ENCODE results near the gene PGK1.
"Not testable (repeated sequence)": the region's sequence is repeated elsewhere in the genome, so short reads cannot be mapped to it uniquely, and the experiment has no call there.

The PGK1 gene

DNA sequence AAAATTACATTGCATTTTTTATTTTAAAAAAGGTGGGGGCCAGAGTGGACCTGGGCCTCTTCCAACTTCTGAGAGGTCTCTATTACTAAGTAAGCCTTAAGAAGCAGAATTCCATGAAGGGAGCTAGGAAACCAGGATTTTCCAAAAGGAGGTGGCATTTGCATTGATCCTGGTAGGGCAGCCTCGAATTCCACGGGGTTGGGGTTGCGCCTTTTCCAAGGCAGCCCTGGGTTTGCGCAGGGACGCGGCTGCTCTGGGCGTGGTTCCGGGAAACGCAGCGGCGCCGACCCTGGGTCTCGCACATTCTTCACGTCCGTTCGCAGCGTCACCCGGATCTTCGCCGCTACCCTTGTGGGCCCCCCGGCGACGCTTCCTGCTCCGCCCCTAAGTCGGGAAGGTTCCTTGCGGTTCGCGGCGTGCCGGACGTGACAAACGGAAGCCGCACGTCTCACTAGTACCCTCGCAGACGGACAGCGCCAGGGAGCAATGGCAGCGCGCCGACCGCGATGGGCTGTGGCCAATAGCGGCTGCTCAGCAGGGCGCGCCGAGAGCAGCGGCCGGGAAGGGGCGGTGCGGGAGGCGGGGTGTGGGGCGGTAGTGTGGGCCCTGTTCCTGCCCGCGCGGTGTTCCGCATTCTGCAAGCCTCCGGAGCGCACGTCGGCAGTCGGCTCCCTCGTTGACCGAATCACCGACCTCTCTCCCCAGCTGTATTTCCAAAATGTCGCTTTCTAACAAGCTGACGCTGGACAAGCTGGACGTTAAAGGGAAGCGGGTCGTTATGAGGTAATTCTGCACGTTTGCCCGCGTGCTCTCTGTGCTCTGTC, at the start of gene PGK1:
Gene PGK1, plus strand, starts transcription at position 626 of the 824 bp plus-strand sequence. Its CDS starts 93 bp downstream, at position 719.
- no peak for FAIRE-seq

DNA sequence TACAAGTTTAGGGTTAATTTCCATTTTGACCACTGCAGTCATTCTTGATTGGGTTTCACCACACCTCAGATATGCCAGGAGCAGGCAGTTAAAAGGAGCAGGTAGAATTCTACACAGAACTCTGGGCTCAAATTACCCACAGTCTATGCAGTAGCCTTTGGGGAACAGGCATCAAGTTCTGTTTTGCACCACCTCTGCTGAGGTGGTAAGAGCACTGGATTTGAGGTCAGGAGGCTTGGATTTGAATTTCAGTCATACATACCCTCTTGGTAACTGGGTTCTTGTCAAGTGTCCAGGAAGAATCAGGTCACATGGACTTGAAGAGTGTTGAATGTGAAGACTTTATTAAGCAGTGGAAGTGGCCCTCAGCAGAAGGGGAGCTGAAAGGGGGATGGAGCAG, 40.4 kb upstream of the PGK1 start:
- FAIRE-seq, result no peak

DNA sequence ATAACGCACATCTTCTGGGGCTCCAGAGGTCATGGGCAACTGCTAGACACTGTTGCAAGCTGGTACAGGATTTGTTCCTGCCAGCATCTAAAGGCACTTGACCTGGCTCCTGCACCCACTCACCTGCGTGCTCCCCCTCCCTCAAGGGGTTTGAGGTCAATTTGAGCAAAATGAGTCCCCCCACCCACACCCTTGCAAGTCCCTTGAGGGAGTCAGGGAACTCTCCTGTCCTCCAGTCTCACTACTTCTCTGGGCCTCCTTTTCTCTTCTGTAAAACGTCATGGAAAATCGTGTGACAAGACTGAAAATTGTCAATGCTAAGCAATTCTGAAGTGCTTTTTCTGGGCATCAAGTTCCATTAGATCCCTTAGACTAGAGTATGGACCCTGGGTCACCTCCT, 39.9 kb upstream of the PGK1 start:
- no peak for FAIRE-seq

DNA sequence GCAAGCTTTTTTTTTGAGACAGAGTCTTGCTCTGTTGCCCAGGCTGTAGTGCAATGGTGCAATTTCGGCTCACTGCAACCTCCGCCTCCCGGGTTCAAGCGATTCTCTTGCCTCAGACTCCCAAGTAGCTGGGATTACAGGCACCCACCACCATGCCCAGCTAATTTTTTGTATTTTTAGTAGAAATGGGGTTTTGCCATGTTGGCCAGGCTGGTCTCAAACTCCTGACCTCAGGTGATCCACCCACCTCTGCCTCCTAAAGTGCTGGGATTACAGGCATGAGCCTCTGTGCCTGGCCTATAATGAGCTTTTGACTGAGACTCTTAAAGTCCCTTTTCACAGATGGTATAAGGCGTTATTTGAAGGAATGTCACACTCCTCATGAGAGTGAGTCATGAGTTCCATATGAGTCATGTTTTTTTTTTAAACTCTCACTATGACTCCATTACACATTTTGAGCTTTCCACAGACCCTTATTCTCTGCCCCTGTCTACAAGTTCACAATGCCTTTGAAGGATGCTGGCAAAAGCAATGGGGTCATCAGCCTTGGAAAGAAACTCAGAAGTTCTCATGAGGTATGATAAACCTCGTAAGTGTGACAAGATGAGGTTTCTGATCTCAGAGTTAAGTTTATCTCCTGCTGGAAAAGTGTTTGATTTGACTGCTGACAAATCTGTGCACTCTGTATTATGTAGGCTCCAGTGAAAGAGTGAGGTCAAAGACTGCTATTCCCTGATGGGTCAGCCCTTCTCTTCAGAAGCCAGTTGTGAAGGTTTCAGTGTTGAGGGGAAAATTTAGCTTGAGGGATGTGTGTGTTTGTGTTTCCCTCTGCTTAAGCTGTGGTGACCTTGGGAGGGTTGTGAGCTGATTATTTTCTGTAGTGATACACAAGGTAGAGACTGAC, 39.1 kb upstream of the PGK1 start:
- peak; percentile 45 for FAIRE-seq

DNA sequence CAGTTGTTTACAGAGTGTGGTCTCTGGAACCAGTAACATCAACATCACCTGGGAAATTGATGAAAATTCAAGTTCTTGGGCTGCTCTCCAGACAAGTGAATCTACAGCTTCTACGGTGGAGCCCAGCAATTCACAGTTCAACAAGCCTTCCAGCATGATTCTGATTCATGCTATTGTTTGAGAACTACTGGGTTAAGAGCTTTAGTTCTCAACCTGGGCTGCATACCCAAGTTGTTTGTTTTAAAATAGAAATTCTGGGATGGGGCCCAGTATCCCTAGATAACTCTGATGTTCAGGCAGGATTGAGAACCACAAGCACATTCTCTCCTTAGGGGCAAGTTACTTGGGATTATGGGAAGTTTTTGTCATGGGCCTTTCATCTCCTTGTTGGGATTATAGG, 37.9 kb upstream of the PGK1 start:
- no peak for FAIRE-seq

DNA sequence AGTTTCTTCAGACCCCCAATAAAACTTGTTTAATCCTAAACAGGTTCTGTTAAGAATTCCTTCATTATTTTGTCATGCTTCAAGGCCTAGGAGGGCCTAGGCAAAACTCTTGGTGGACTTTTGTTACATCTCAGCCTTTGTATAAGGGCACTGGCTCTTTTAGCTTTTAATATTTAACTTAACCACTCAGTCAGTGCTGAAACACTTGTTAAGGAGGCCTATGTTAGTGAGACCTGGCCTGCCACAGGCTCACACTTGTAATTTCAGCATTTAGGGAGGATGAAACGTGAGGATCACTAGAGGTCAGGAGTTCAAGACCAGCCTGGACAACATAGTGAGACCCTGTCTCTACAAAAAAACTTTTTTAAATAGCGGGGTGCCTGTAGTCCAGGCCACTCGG, 32.7 kb upstream of the PGK1 start:
- no peak for FAIRE-seq

DNA sequence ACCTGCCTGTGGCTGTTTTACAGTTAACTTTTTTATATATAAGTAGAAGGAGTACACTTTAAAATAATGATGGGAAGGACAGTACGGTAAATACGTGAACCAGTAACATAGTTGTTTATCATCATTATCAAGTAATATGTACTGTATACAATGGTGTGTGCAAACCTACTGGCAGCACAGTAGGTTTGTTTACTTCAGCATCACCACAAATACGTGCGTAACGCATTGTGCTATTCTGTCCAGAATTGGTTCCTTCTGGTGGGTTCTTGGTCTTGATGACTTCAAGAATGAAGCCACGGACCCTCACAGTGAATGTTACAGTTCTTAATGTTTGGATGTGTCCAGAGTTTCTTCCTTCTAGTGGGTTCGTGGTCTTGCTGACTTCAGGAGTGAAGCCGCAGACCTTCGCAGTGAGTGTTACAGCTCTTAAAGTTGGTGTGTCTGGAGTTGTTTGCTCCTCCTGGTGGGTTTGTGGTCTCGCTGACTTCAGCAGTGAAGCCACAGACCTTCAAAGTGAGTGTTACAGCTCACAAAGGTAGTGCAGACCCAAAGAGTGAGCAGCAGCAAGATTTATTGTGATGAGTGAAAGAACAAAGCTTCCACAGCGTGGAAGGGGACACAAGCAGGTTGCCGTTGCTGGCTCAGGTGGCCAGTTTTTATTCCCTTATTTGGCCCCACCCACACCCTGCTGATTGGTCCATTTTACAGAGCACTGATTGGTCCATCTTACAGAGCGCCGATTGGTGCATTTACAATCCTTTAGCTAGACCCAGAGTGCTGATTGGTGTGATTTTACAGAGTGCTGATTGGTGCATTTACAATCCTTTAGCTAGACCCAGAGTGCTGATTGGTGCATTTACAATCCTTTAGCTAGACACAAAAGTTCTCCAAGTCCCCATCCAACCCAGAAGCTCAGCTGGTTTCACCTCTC, 30.6 kb upstream of the PGK1 start:
- not testable (repeated sequence) for FAIRE-seq

DNA sequence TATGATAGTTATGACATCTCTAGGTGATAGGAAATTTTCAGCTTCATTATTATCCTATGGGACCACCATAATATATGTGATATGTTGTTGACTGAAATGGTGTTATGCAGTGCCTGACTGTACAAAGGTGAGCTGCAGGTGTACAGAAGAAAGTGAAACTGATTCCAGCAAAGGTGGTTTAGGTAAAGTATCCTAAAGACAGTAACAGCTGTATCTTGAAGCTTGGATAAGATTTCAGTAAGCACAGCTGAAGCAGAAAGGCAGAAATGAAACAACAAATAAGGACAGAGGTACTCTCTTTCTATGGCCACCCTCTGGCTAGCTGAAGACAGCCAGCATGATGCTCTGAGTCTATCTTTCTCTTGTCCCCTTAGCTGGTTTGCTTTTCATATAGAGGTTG, 30.0 kb upstream of the PGK1 start:
- no peak for FAIRE-seq

DNA sequence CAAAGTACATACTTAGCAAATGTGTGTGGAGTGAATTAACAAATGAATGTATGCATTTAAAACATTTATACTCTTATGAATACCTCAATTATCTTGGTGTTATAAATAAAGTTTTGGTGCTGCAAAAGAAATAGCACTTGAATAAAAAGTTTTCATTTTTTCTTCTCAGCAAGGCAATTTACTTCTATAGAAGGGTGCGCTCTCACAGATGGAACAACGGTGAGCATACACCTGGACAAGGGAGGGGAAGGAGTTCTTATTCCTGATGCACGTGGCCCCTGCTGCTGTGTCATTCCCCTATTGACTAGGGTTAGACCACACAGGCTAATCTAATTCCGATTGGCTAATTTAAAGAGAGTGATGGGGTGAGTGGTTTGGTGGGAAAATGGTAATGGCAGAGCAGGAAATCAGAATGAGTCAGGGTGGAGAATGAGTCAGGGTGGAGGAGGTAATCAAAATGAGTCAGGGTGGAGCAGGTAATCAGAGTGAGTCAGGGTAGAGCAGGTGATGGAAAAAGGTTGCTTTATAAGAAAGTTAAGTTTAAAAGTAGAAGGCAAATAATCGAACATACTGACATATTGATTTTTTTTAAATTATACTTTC, 28.2 kb upstream of the PGK1 start:
- FAIRE-seq, result no peak

DNA sequence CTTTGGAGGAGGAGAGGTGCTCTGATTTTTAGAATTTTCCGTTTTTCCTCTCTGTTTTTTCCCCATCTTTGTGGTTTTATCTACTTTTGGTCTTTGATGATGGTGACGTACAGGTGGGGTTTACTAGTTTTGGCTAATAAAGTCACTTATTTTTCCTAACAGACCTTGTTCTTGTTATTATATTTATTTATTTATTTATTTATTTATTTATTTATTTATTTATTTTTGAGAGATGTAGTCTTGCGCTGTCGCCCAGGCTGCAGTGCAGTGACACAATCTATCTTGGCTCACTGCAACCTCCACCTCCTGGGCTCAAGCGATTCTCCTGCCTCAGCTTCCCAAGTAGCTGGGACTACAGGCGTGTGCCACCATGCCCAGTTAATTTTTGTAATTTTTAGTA, 22.6 kb upstream of the PGK1 start:
- not testable (repeated sequence) for FAIRE-seq

DNA sequence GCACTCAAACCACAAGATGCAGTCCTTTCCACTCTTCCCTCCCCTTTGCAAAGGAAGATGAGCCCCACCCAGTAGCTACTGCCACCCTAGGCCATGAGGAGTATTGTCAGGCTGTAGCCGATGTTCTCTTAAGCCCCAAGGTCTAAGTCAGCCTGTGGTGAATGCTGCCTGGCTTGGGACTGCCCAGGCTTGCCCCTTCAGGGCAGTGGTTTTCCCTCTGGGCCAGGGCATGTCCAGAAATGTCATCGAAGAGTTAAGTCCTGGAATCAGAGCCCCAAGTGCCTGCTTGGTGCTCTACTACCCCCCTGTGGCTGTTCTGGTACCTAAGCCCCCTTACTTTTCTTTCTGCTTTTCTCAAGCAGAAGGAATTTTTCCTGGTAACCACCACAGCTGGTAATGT, 11.8 kb upstream of the PGK1 start:
- FAIRE-seq, result no peak

DNA sequence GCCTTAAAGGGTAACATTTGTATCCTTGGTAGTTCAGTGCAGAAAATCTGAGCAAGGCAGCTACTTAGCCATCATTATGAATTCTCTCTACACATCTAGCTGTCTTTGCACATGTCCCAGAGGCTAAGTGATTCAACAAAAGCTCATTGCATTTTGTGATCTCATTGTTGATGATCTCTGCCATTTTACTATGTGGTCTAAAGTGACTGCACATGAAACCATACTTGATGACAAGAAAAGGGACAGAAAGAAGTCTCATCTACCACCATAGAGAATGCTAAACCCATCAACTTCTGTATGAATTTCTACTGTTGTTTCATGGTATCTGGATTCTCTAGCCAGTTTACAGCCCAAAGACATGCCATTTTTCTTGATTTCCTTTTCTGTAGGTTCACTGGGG, 5.9 kb upstream of the PGK1 start:
- FAIRE-seq, result no peak

DNA sequence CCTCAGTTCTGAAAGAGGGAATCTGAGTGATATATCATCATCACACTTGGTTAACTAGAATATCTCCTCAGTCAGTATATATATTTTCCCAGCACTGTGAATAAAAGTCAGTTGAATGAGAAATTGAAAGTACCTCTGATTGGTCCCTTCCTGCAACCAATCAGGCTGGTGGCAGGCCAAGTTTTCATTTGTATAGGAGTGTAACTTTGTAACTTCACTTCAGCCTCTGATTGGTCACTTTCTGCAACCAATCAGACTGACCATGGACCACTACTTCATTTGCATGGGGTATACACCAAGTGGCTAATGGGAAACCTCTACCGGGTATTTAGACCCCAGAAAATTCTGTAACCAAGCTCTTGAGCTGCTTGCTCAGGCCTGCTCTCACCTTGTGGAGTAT, 2.0 kb upstream of the PGK1 start:
- no peak for FAIRE-seq

DNA sequence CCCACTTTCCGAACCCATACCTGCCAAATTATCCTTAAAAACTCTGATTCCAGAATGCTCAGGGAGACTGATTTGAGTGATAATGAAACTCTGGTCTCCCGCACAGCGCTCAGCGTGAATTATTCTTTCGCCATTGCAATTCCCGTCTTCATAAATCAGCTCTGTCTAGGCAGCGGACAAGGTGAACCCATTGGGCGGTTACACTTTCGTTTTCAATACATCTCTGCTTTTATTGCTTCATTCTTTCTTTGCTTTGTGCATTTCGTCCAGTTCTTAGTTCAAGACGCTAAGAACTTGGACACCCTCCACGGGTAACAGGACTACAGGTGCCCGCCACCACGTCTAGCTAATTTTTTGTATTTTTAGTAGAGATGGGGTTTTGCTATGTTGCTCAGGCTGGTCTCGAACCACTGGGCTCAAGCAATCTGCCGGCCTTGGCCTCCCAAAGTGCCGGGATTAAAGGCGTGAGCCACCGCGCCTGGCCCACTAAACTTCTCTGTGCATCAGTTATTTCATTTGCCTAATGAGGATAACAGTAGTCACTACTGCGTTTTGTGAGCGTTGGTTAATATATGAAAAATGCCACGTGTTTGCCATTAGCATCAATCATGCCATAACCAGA, 936 bp upstream of the PGK1 start:
- no peak for FAIRE-seq

DNA sequence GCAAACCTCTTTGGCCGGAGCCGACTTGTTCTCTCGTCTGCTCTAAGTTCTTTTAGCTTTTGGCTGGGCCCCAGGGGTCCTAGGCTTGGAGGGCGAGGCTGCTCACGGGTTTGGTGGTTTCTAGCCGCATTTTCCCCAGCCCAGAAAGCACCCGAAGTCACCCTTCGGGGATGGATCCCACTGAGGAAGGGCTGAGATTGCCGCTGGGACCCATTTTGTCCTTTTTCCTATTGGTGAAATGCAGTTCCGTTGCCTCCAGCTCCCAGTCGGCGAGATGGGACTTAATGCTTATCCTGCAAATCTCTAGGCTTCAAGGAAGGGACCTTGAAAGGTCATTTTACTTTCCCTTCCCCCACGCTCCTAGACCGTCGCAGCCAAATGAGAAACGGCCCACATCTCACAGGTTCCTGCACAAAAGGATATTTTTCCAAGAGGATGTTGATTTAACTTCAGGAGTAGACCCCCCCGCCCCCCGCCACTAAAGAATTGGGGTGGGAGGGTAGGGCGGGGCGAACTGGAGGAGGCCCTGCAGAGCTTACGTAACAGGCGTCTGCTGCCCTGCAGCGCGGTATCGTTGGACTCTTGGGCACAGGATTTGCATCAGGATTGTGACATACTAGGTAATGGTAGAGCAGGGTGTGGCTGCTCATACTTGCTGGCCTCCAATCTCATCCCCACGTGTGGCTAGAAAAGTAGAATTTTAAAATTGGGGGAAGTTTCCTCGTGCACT, 564 bp downstream of the PGK1 start:
- no peak for FAIRE-seq

DNA sequence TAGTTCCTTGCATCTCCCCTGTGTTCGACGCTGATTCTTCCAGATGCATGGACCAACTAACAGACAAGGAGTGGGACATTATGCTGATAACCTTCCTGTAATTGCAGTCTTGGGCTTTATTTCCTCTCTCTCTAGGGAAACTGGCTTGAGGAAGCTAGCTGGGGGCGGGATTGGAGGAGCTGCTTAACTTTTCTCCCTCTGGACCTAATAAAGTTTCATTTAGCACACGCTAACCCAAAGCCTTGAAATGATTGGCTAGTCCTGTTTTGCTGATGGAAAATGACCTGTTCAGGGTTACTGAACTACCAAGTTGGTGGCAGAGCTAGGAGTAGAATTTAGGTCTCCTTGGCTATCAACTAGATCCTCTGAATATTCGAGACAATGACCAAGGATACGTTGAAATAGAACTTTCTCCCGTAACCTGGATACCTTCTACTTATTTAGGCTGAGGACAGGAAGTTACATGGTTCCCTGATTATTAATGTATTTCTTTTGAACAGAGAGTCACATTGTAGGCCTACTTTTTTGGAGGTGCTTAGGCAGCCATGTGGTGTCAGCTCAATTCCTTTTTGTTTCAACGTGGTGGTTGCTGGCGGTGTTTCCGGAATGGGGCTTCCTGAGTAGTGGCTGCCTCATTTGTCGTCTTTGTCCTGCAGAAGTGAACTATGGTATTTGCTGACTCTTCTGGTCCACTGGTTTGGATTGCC, 2.0 kb downstream of the PGK1 start:
- FAIRE-seq, result no peak

DNA sequence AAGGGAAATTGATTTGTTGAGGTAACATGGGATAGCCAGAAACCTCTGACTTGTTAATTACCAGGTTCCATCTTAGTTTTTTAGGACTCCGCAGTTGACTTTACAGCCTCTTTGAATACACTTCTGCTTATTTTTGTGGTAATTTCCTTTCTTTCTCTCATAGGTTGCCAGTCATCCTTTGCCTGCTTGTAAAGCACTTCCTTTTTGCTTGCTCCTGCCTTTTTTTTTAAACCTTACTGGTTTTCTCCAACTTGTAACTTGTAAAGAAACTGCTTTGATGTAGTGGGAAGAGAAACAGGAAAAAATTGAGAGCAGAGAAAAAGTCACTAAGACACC, 2.6 kb downstream of the PGK1 start:
- no peak for FAIRE-seq

DNA sequence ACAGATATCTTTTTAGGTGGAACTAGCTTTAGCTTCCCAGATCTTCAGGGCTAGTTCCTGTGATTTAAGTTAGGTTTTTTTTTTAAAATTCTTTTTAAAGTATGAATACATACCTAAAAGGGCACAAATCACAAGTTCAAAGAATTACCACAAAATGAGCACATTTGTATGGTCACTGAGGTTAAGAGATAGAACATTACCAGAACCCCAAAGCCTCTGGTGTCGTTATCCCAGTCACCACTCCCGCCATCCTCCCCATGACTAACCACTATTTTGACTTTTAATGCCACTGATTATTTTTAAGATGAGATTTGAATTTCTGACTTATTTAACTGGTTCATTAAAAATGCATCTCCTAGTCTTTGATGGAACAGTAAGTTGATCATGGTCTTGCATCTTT, 5.4 kb downstream of the PGK1 start:
- no peak for FAIRE-seq

DNA sequence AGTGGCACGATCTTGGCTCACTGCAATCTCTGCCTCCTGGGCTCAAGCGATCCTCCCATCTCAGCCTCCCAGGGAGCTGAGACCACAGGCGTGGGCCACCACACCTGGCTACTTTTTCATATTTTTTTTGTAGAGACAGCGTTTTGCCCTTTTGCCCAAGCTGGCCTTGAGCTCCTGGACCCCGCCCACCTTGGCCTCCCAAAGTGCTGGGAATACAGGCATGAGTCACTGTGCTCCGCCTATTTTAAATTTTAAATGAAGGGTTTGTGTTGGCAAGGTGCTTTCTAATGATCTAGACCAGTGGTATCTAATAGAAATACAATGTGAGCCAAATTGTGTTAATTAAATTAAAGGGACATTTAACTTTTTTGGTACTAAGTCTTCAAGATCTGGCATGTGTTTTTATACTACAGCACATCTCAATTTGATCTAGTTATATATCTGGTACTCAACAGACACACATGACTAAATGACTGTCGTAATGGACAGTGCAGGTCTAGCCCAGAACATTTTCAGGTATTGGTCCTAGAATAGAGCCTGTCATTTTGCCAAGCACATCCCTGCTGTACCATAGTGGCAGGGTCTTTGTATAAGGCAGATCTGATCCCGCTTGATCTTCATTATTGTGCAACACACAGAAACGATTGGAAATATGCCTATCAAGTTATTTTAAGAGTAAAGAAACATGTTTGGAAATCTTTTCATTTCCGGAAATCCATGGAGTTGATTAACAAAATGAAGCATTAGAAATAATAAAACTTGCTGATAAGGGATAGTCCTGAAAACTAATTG, 7.3 kb downstream of the PGK1 start:
- peak; percentile 73 for FAIRE-seq

DNA sequence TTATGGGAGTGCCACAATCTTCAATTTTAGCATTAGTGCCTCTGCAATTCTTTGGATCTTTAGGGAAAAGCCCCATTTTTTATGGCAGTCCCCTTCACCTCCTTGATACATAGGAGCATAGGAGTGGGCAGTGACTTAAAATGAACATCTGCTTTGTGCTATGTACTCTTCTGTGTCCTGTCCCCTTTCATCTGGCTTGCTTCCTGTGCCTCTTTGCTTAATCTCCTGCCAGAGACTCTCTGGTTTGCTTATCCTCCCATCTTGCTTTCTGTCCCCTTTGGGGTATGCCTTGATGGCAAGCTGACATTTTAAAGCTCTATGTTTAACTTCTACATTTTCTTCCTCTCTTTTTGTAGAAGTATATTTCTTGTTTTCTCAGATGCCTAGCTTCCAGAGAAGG, 12.3 kb downstream of the PGK1 start:
- FAIRE-seq, result no peak

Data from islet of Langerhans (tissue), 1 donor.